H1 (cell line): ENCODE measurements around the gene SCYL2. TPM values are rescaled to one million over a fixed set of nuclear protein-coding genes. Genes with fewer than 3 reads are reported as not detected.

Source experiments
- polyA plus RNA-seq, 7 experiments: library from polyadenylated mRNA; depleted of rRNA in 3 of 7; stranded (reverse) in 5 of 7; unstranded in 2 of 7; fragments of >200 nt in 5 of 7; fragments of 200-250 nt in 2 of 7; gene quantifications; 1 replicate in 5 of 7; 2 replicates in 1 of 7; 4 replicates in 1 of 7; pipeline versions ENCODE4 v1.2.1 to v1.2.3, GENCODE V29; 2011 to 2013; ENCODE audit warnings: missing spikeins in 2 of 7, mixed read lengths in 2 of 7
- small RNA-seq: library from polyadenylated mRNA; stranded (forward); fragments of <200 nt; extraction: miRNeasy Mini kit (QIAGEN cat#:217004); gene quantifications from one replicate; pipeline ENCODE3, GENCODE V24; 2013; ENCODE audit not compliant: insufficient read depth
- total RNA-seq: library from RNA; stranded (reverse); fragmentation: NEBNext Ultra II Directional; extraction: Animal tissue kit (Norgen Biotek cat#: 25700); gene quantifications from 2 replicates; pipeline ENCODE4 v1.2.1, GENCODE V29; 2021

SCYL2 gene
- total and polyA plus RNA-seq, 2 of the 8 experiments (the other 6 are each of a cell fraction or from before 2014, with no cell fraction given) = 8.9 to 48.7 TPM

Small RNAs within 50 kb of the gene (small RNA-seq; reads per million reads assigned to genes)
- gene RF00019 = not detected

Other genes starting within 250 kb of the SCYL2 start
- gene BLTP3B, start 124.3 kb upstream of the SCYL2 start, total RNA-seq = 24.4 and 28.6 TPM in 2 replicates
- gene BLTP3B, start 124.3 kb upstream of the SCYL2 start, polyA plus RNA-seq (2011; rRNA removed) = 5.7 and 7.0 TPM in 2 replicates
- 36.8 and 38.1 TPM in 2 replicates for gene ACTR6, start 66.4 kb upstream of the SCYL2 start, total RNA-seq
- 4.8 and 10.2 TPM in 2 replicates for gene ACTR6, start 66.4 kb upstream of the SCYL2 start, polyA plus RNA-seq (2011; rRNA removed)
- gene DEPDC4, start 98 bp upstream of the SCYL2 start, total RNA-seq = 3.8 and 4.8 TPM in 2 replicates
- gene DEPDC4, start 98 bp upstream of the SCYL2 start, polyA plus RNA-seq (2011; rRNA removed) = 0.71 and 0.80 TPM in 2 replicates
- 0.11 and 0.30 TPM in 2 replicates for gene SLC17A8, start 89.9 kb downstream of the SCYL2 start, total RNA-seq
- gene SLC17A8, start 89.9 kb downstream of the SCYL2 start, polyA plus RNA-seq (2011; rRNA removed) = 0.05 and 0.14 TPM in 2 replicates
- not detected in 2 replicates for gene NR1H4, start 206.7 kb downstream of the SCYL2 start, total RNA-seq
- gene NR1H4, start 206.7 kb downstream of the SCYL2 start, polyA plus RNA-seq (2011; rRNA removed) = not detected in 2 replicates